ENCODE results near the gene HMOX1. TPM values are rescaled to one million over a fixed set of nuclear protein-coding genes. Genes with fewer than 3 reads are reported as not detected.
A peak's percentile ranks its signal among the peaks of the same experiment; 100 is the strongest.

HMOX1 gene
- total RNA-seq, 4 donors from 2014 or later: 1.00 to 172 (median 42.7) TPM

- in situ Hi-C loops (cut with MboI; ENCODE audit: low pct_ligation_motif_present in 1 of 4, low pct_unique_long_range_greater_than_20kb in 1 of 4, low sequenced_read_pairs in 3 of 4): no loop called here
- WGBS, 2 donors (ENCODE audit: low coverage in 1 of 2): 89% methylated on average over 11 of the region's 11 CpGs; no CpG with 5 or more reads in 1 of the 2 donors
- Histone ChIP-seq H3K4me1 (peaks cover 2 to 3% (median 3%) of the 10 kb centered on the region in 4 donors), H3K27ac (no peak overlapping the region), H3K4me3 (no peak overlapping the region), H3K27me3 (no peaks in the 10 kb centered on the region), H3K36me3 (peaks cover 0 to 5% (median 2%) of the 10 kb centered on the region in 4 donors), H3K9me3 (no peaks in the 10 kb centered on the region)
- DNase-seq: no peak
- TF ChIP-seq CTCF (IDR thresholded peaks at IDR 0.05) (no peak), POLR2AphosphoS5 (IDR thresholded peaks at IDR 0.05) (no peak), POLR2A (IDR thresholded peaks at IDR 0.05) (no peak), EP300 (IDR thresholded peaks at IDR 0.05; ENCODE audit: low read depth) (no peak)
- intact Hi-C loops (cut with DNase I; ENCODE audit: low total_unique reads): no loop called here
Observed at GRCh38 chr22:35425971-35426800, 45.3 kb downstream of the HMOX1 start.

- H3K27me3 ChIP-seq: no peaks in the 10 kb centered on the region
- TF ChIP-seq EP300 (IDR thresholded peaks at IDR 0.05; ENCODE audit: low read depth) (no peak), POLR2AphosphoS5 (IDR thresholded peaks at IDR 0.05) (no peak), CTCF (IDR thresholded peaks at IDR 0.05) (no peak), POLR2A (IDR thresholded peaks at IDR 0.05) (no peak)
- H3K27ac ChIP-seq: no peak overlapping the region
- peaks cover 0 to 5% (median 1%) of the 10 kb centered on the region in 4 donors for H3K36me3 ChIP-seq
- peaks cover 7 to 9% (median 9%) of the 10 kb centered on the region in 4 donors for H3K4me1 ChIP-seq
- no peaks in the 10 kb centered on the region for H3K9me3 ChIP-seq
- WGBS, 2 donors (ENCODE audit: low coverage in 1 of 2): 71 to 89% methylated on average over 4 to 5 of the region's 5 CpGs
- no peak for DNase-seq
- intact Hi-C loops (cut with DNase I; ENCODE audit: low total_unique reads): no loop called here
- in situ Hi-C loops (cut with MboI; ENCODE audit: low pct_ligation_motif_present in 1 of 4, low pct_unique_long_range_greater_than_20kb in 1 of 4, low sequenced_read_pairs in 3 of 4): no loop called here
- H3K4me3 ChIP-seq: no peak overlapping the region
Observed at GRCh38 chr22:35426801-35427140, 45.9 kb downstream of the HMOX1 start.

- Histone ChIP-seq H3K4me3 (no peak overlapping the region), H3K27me3 (no peaks in the 10 kb centered on the region), H3K9me3 (peaks cover 9 to 12% of the 10 kb centered on the region in 2 donors), H3K4me1 (peaks cover 7 to 17% (median 11%) of the 10 kb centered on the region in 4 donors), H3K36me3 (no peaks in the 10 kb centered on the region), H3K27ac (peak overlapping the region; percentile 59 to 78 (median 70))
- WGBS, 2 donors (ENCODE audit: low coverage in 1 of 2): 30% methylated on average over 13 of the region's 14 CpGs; no CpG with 5 or more reads in 1 of the 2 donors
- in situ Hi-C loops (cut with MboI; ENCODE audit: low pct_ligation_motif_present in 1 of 4, low pct_unique_long_range_greater_than_20kb in 1 of 4, low sequenced_read_pairs in 3 of 4): loop anchor here (5.0 to 10.0 kb wide), 2 partner anchors 151 to 154 kb away; no protein-coding TSS in a partner anchor
- intact Hi-C loops (cut with DNase I; ENCODE audit: low total_unique reads): loop anchor here (2.0 kb wide), 1 partner anchor 152 kb away; no protein-coding TSS in a partner anchor
- TF ChIP-seq EP300 (IDR thresholded peaks at IDR 0.05; ENCODE audit: low read depth) (peak; percentile 50), POLR2A (IDR thresholded peaks at IDR 0.05) (no peak), CTCF (IDR thresholded peaks at IDR 0.05) (peak; percentile 94 to 100 (median 98)), POLR2AphosphoS5 (IDR thresholded peaks at IDR 0.05) (peak; percentile 50 to 59 (median 59))
- peak; percentile 93 for DNase-seq
Observed at GRCh38 chr22:35430897-35431322, 50.0 kb downstream of the HMOX1 start.

- Histone ChIP-seq H3K27me3 (no peaks in the 10 kb centered on the region), H3K27ac (peak overlapping the region; percentile 59 to 78 (median 70)), H3K4me3 (no peak overlapping the region), H3K9me3 (peaks cover 9 to 12% of the 10 kb centered on the region in 2 donors), H3K36me3 (no peaks in the 10 kb centered on the region), H3K4me1 (peaks cover 7 to 17% (median 11%) of the 10 kb centered on the region in 4 donors)
- 79% methylated on average over 6 to 12 of the region's 12 CpGs for WGBS, 2 donors (ENCODE audit: low coverage in 1 of 2)
- DNase-seq: no peak
- TF ChIP-seq EP300 (IDR thresholded peaks at IDR 0.05; ENCODE audit: low read depth) (no peak), CTCF (IDR thresholded peaks at IDR 0.05) (no peak), POLR2AphosphoS5 (IDR thresholded peaks at IDR 0.05) (no peak), POLR2A (IDR thresholded peaks at IDR 0.05) (no peak)
- intact Hi-C loops (cut with DNase I; ENCODE audit: low total_unique reads) (loop anchor here (2.0 kb wide), 1 partner anchor 151 kb away; no protein-coding TSS in a partner anchor), in situ Hi-C loops (cut with MboI; ENCODE audit: low pct_ligation_motif_present in 1 of 4, low pct_unique_long_range_greater_than_20kb in 1 of 4, low sequenced_read_pairs in 3 of 4) (loop anchor here (5.0 to 10.0 kb wide), 2 partner anchors 151 to 153 kb away; no protein-coding TSS in a partner anchor)
Observed at GRCh38 chr22:35431483-35432227, 50.8 kb downstream of the HMOX1 start.

Data from transverse colon (tissue), 4 donors.